ENCODE measurements around the gene SLX4IP. TPM values are rescaled to one million over a fixed set of nuclear protein-coding genes. Genes with fewer than 3 reads are reported as not detected.
A peak's percentile ranks its signal among the peaks of the same experiment; 100 is the strongest.
"Not testable (repeated sequence)": the region's sequence is repeated elsewhere in the genome, so short reads cannot be mapped to it uniquely, and the experiment has no call there.

The SLX4IP gene
- polyA plus RNA-seq, 1 experiment, result 2.8 TPM

GRCh38 chr20:10605547-10606195 lies 170.6 kb downstream of the SLX4IP start:
- CTCF ChIA-PET, result interaction anchor here (1.0 to 2.8 kb wide), 2 partner anchors 66 to 69 kb away, joined by 5 to 9 read pairs; no protein-coding TSS in a partner anchor
- POLR2A ChIA-PET, result no interaction called here

DNA sequence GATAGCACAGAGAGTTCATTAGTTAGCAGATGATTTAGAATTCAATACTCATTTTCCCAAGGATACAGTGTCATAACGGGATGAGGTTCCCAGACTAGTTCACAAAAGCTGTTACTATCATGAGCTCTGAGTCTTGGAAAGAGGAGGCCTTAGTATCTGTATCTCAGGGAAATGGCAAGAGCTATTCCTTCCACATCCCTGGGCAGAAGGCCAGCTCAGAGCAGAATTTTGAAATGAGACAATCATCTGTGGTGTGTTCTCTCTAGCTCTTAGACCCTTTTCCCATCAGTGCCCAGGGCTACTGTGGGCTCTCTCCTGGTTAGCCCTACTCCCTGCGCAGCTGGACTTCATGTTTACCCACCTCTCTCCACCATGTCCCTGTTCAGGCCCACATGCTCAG lies 174.2 kb downstream of the SLX4IP start:
- ChIA-PET CTCF (interaction anchor here (0.6 to 1.1 kb wide), 3 partner anchors 26 to 114 kb away, joined by 3 to 6 read pairs (median 3); no protein-coding TSS in a partner anchor), POLR2A (interaction anchor here (0.5 to 1.5 kb wide), 8 partner anchors 13 to 838 kb away, joined by 3 to 5 read pairs (median 3); partner anchors contain the start of gene JAG1)
- peak overlapping the region; percentile 1; the same call in 1 of the 2 replicates for H3K4me3 ChIP-seq (ENCODE audit: low read depth, low read length)
- H3K27ac ChIP-seq (ENCODE audit: low read depth, low read length), result peak overlapping the region; percentile 86
- no peaks in the 10 kb centered on the region for H3K9me3 ChIP-seq (ENCODE audit: control insufficient read depth, insufficient read depth, low read length)
- DNase-seq (ENCODE audit: low read depth, low spot score), result peak; percentile 47
- TF ChIP-seq, protein P1, sequence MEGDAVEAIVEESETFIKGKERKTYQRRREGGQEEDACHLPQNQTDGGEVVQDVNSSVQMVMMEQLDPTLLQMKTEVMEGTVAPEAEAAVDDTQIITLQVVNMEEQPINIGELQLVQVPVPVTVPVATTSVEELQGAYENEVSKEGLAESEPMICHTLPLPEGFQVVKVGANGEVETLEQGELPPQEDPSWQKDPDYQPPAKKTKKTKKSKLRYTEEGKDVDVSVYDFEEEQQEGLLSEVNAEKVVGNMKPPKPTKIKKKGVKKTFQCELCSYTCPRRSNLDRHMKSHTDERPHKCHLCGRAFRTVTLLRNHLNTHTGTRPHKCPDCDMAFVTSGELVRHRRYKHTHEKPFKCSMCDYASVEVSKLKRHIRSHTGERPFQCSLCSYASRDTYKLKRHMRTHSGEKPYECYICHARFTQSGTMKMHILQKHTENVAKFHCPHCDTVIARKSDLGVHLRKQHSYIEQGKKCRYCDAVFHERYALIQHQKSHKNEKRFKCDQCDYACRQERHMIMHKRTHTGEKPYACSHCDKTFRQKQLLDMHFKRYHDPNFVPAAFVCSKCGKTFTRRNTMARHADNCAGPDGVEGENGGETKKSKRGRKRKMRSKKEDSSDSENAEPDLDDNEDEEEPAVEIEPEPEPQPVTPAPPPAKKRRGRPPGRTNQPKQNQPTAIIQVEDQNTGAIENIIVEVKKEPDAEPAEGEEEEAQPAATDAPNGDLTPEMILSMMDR (IDR thresholded peaks at IDR 0.05; ENCODE audit: low read depth, low read length), result no peak
- H3K27me3 ChIP-seq (ENCODE audit: control insufficient read depth, insufficient read depth, low read length), result no peaks in the 10 kb centered on the region

More at GRCh38 chr20:10605547-10606195, 170.6 kb downstream of the SLX4IP start:
- no peak overlapping the region for H3K4me3 ChIP-seq (ENCODE audit: low read depth, low read length)
- H3K27me3 ChIP-seq (ENCODE audit: control insufficient read depth, insufficient read depth, low read length), result no peaks in the 10 kb centered on the region
- peak overlapping the region; percentile 82 for H3K27ac ChIP-seq (ENCODE audit: low read depth, low read length)
- TF ChIP-seq, protein P1 (IDR thresholded peaks at IDR 0.05; ENCODE audit: low read depth, low read length), result no peak
- no peak for DNase-seq (ENCODE audit: low read depth, low spot score)
- H3K9me3 ChIP-seq (ENCODE audit: control insufficient read depth, insufficient read depth, low read length), result no peaks in the 10 kb centered on the region

DNA sequence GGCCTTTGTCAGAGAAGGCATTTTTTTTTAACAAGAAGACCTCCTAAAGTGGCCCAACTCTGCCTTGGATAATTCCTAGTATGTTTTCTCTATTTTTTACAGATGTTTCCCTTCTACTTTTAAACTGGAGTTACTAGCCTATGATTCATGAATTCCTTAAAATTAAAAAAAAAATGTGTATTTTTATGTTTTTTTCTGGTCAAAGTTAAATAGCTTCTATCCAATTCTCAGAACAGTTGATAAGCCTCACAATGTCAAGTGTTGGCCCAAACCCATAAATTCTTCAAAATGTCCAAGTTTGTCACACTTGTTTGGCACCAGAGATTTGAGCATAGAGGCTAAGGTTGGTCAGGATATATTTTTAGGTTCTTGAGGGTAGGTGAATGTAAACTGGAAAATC lies 174.7 kb downstream of the SLX4IP start:
- TF ChIP-seq, protein P1 (IDR thresholded peaks at IDR 0.05; ENCODE audit: low read depth, low read length), result no peak
- ChIA-PET POLR2A (interaction anchor here (0.5 to 1.5 kb wide), 8 partner anchors 13 to 838 kb away, joined by 3 to 5 read pairs (median 4); partner anchors contain the start of gene JAG1), CTCF (interaction anchor here (1.0 kb wide), 1 partner anchor 25 kb away, joined by 3 read pairs; no protein-coding TSS in a partner anchor)
- no peak for DNase-seq (ENCODE audit: low read depth, low spot score)
- peak overlapping the region; percentile 86 for H3K27ac ChIP-seq (ENCODE audit: low read depth, low read length)
- no peaks in the 10 kb centered on the region for H3K9me3 ChIP-seq (ENCODE audit: control insufficient read depth, insufficient read depth, low read length)
- H3K27me3 ChIP-seq (ENCODE audit: control insufficient read depth, insufficient read depth, low read length), result no peaks in the 10 kb centered on the region
- H3K4me3 ChIP-seq (ENCODE audit: low read depth, low read length), result 0 out of 2 replicates have a peak overlapping the region, but pooled peaks have one; percentile 1

DNA sequence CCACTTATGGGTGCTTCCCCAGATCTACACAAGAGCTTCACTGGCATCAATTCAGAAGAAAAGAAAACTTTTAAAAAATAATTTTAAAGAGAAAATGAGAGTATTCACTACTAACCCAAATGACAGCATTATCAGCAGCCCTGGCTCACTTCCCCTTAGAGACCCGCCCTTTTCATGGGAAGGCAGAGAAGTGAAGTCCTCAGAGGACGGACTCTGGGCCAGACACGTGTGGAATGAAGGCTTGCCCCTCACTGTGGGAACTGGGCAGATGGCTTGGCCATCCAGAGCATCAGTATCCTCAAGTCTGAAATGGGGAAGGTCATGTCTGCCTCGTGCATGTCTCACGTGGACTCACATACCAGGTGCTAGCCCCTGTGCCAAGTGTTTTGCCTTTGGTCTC lies 175.1 kb downstream of the SLX4IP start:
- CTCF ChIA-PET, result no interaction called here
- peak overlapping the region; percentile 47 for H3K27ac ChIP-seq (ENCODE audit: low read depth, low read length)
- no peak overlapping the region for H3K4me3 ChIP-seq (ENCODE audit: low read depth, low read length)
- DNase-seq (ENCODE audit: low read depth, low spot score), result no peak
- TF ChIP-seq, protein P1 (IDR thresholded peaks at IDR 0.05; ENCODE audit: low read depth, low read length), result no peak
- H3K9me3 ChIP-seq (ENCODE audit: control insufficient read depth, insufficient read depth, low read length), result no peaks in the 10 kb centered on the region
- POLR2A ChIA-PET, result interaction anchor here (0.6 to 1.5 kb wide), 5 partner anchors 12 to 64 kb away, joined by 3 to 4 read pairs (median 3); partner anchors contain the start of gene JAG1
- no peaks in the 10 kb centered on the region for H3K27me3 ChIP-seq (ENCODE audit: control insufficient read depth, insufficient read depth, low read length)

DNA sequence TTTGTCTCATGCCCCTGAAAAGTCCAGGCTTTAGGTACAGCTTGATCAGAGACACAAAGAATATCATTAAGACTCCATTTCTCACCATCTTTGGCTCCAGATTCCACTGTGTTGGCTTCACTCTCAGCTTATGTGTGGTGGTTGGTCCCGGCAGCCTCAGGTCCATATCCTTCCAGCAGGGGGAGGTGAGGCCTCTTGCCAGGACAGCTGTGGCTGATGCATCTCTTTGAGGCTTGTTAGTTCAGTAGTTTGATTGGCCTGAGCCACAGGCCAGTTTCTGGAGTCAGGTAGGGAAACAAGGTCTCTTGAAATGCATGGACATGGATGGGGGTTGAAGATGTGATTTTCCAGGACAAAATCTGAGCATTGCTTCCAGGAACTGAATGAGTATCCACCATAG lies 176.3 kb downstream of the SLX4IP start:
- no peaks in the 10 kb centered on the region for H3K27me3 ChIP-seq (ENCODE audit: control insufficient read depth, insufficient read depth, low read length)
- ChIA-PET CTCF (interaction anchor here (0.5 to 1.0 kb wide), 4 partner anchors 17 to 1760 kb away, joined by 3 to 6 read pairs (median 3); no protein-coding TSS in a partner anchor), POLR2A (no interaction called here)
- no peak overlapping the region for H3K4me3 ChIP-seq (ENCODE audit: low read depth, low read length)
- no peak overlapping the region for H3K27ac ChIP-seq (ENCODE audit: low read depth, low read length)
- DNase-seq (ENCODE audit: low read depth, low spot score), result no peak
- TF ChIP-seq, protein P1 (IDR thresholded peaks at IDR 0.05; ENCODE audit: low read depth, low read length), result peak; percentile 53
- no peaks in the 10 kb centered on the region for H3K9me3 ChIP-seq (ENCODE audit: control insufficient read depth, insufficient read depth, low read length)

- POLR2A ChIA-PET; H3K4me3 ChIP-seq (ENCODE audit: low read depth, low read length); H3K9me3 ChIP-seq (ENCODE audit: control insufficient read depth, insufficient read depth, low read length); DNase-seq (ENCODE audit: low read depth, low spot score); H3K27ac ChIP-seq (ENCODE audit: low read depth, low read length); H3K27me3 ChIP-seq (ENCODE audit: control insufficient read depth, insufficient read depth, low read length); CTCF ChIA-PET: not testable (repeated sequence)
Observed at GRCh38 chr20:10613426-10613825, 178.3 kb downstream of the SLX4IP start.
